BE2C (cell line): ENCODE results near the gene CLN6.

ENCODE experiments used
- DNase-seq: peaks from one replicate; pipeline ENCODE4 v3.0.0-alpha.2; 2020
- H3K27me3 ChIP-seq: fragments of 250-450 bp; sonication (Bioruptor Pico); 2 replicates; pipeline ENCODE4 v1.5.1; 2020; ENCODE audit warnings: mild to moderate bottlenecking
- H3K36me3 ChIP-seq: fragments of 250-450 bp; sonication (Bioruptor Pico); 2 replicates; pipeline ENCODE4 v1.5.1; 2020; ENCODE audit warnings: mild to moderate bottlenecking
- H3K4me1 ChIP-seq: fragments of 250-450 bp; sonication (Bioruptor Pico); 2 replicates; pipeline ENCODE4 v1.5.1; 2020
- H3K4me3 ChIP-seq: 2 replicates; pipeline ENCODE4 v1.5.1; 2011; ENCODE audit warnings: low read depth, low read length
- H3K9me3 ChIP-seq: fragments of 250-450 bp; sonication (Bioruptor Pico); 2 replicates; pipeline ENCODE4 v1.5.1; 2020
- CTCF ChIP-seq: IDR thresholded peaks from 2 replicates; pipeline ENCODE4 v1.5.1; 2012; ENCODE audit warnings: mild to moderate bottlenecking, low read depth, low read length

The CLN6 gene

GRCh38 chr15:68220967-68221366, 8.6 kb downstream of the CLN6 start:
- Histone ChIP-seq H3K36me3 (peaks cover 65% of the 10 kb centered on the region), H3K9me3 (no peaks in the 10 kb centered on the region; the same call in 1 of the 2 replicates), H3K4me1 (no peaks in the 10 kb centered on the region), H3K4me3 (no peak overlapping the region), H3K27me3 (no peaks in the 10 kb centered on the region)
- TF ChIP-seq CTCF, result no peak
- no peak for DNase-seq

DNA sequence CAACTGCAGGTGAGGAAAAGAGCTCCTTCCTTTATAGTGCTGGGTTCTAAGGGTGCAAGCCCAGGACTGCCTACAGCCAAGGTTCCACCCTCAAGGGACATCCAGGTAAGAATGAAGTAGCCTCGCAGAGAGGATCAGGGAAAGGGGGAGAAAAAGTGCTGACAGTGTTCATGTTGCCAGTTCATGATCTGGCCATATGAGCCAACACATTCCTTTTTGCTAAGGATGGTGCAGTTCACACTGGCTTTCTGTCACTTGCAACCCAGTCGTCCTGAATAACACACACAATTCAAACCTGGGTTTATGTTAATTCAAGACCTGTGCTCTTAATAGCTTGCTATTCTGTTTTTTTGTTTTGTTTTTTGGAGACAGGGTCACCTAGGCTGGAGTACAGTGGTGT, 9.0 kb downstream of the CLN6 start:
- no peak for DNase-seq
- H3K36me3 ChIP-seq, result peaks cover 62% of the 10 kb centered on the region
- no peak overlapping the region for H3K4me3 ChIP-seq
- H3K27me3 ChIP-seq, result no peaks in the 10 kb centered on the region
- H3K9me3 ChIP-seq, result no peaks in the 10 kb centered on the region; the same call in 1 of the 2 replicates
- no peaks in the 10 kb centered on the region for H3K4me1 ChIP-seq
- no peak for TF ChIP-seq CTCF

DNA sequence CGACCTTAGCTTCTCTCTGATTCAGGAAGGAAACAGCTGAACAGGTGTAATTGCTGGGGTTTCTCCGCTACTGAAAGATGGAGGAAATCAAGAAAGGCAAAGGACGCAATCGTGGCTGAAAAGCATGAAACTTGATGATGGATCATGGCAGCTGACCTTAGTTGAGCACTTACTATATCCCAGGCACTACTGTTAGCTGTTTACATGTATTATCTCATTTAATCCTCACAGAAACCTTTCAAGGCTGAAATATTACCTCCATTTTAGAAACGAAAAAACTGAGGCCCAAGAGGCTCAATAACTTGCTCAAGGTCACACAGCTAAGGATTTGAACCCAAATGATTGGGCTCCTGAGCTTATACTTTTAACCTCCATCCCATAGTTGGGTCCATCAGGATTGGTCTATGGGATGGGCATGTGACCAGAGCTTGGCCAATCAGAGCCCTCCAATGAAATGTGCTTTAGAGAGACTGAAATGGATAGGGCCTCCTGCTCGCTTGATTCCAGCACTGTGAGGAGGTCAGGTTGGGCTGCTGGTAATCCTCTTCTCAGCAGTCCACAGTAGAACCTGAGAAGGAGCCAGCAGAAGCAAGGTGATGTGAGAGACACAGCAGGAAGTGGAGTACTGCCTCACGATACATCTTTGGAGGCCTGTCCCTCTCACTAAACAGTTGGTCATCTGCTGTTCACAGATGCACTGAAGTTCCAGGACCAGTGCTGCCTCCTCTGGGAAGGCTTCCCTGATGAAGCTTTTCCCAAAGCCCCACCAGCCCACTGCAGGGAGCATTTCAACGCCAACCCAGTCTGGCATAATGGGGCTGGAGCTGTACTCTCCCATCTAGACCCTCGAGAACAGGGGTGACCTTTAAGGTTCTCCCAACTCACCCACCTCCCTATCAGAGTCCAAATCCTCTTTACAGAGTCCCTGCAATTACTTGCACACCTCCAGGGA, 10.4 kb downstream of the CLN6 start:
- DNase-seq, result no peak
- H3K9me3 ChIP-seq, result no peaks in the 10 kb centered on the region; the same call in 1 of the 2 replicates
- H3K4me3 ChIP-seq, result no peak overlapping the region
- no peak for TF ChIP-seq CTCF
- H3K36me3 ChIP-seq, result peaks cover 60% of the 10 kb centered on the region
- no peaks in the 10 kb centered on the region for H3K4me1 ChIP-seq
- no peaks in the 10 kb centered on the region for H3K27me3 ChIP-seq

DNA sequence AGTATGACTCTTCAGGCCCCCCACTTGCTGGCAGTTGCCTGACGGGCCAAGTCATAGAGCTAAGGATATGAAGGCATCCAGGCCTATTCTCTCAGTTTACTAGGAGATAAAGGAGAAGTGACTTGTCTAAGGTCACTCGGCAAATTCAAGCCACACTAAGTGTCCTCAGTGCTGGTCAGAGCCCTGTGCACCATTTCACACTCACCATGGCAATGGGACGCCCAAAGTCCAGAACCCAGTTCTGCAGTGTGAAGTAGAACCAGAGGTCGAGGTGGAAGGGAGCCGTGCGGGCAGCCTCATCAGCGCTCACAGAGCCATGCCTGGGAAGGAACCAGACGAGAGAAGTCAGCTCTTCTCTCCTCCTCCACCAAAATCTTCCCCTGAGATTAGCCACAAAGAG, 11.2 kb downstream of the CLN6 start:
- Histone ChIP-seq H3K4me3 (no peak overlapping the region), H3K36me3 (peaks cover 62% of the 10 kb centered on the region), H3K27me3 (no peaks in the 10 kb centered on the region), H3K9me3 (no peaks in the 10 kb centered on the region; the same call in 1 of the 2 replicates), H3K4me1 (no peaks in the 10 kb centered on the region)
- DNase-seq, result no peak
- no peak for TF ChIP-seq CTCF

DNA sequence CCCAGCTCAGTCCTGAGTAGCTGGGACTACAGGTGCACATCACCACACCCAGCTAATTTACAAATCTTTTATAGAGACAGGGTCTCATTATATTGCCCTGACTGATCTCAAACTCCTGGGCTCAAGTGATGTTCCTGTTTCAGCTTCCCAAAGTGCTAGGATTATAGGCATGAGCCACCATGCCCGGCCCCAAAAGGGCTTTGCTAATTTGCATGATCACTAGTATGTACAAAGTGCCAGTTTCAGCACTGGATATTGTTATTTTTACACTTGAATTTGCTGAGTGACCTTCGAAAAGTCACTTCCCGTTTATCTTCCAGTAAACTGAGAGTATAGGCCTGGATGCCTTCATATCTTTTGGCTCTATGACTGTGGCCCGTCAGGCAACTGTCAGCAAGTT, 12.2 kb downstream of the CLN6 start:
- Histone ChIP-seq H3K4me3 (no peak overlapping the region), H3K4me1 (no peaks in the 10 kb centered on the region), H3K27me3 (no peaks in the 10 kb centered on the region), H3K9me3 (no peaks in the 10 kb centered on the region), H3K36me3 (peaks cover 59% of the 10 kb centered on the region)
- TF ChIP-seq CTCF, result no peak
- DNase-seq, result no peak

DNA sequence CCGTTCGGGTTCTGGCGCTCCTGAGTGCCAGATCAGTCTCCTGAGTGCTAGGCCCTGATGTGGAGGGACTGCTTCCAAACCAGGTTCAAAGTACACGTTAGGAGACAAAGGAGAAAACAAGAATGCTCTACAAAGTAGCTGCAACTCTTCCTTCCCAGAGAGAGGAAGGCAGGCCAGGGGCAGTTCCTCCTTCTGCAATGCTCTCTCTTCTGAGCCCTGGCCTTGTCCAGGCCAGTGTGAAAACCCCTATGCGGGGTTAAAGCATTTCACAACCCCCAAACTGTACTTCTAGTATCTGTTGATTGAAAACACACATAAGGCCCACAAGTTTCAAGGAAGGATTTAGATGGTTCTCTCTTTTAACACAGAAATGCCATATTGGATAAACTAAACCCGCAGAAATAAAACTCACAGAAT, 14.7 kb downstream of the CLN6 start:
- no peak for DNase-seq
- Histone ChIP-seq H3K4me1 (no peaks in the 10 kb centered on the region), H3K36me3 (peaks cover 64% of the 10 kb centered on the region)

More for the DNA sequence above, 14.7 kb downstream of the CLN6 start:
- H3K27me3 ChIP-seq, result no peaks in the 10 kb centered on the region
- no peak overlapping the region for H3K4me3 ChIP-seq
- no peak for TF ChIP-seq CTCF
- no peaks in the 10 kb centered on the region for H3K9me3 ChIP-seq
